Measurements from ENCODE around the gene ADAP1.

The ADAP1 gene

DNA sequence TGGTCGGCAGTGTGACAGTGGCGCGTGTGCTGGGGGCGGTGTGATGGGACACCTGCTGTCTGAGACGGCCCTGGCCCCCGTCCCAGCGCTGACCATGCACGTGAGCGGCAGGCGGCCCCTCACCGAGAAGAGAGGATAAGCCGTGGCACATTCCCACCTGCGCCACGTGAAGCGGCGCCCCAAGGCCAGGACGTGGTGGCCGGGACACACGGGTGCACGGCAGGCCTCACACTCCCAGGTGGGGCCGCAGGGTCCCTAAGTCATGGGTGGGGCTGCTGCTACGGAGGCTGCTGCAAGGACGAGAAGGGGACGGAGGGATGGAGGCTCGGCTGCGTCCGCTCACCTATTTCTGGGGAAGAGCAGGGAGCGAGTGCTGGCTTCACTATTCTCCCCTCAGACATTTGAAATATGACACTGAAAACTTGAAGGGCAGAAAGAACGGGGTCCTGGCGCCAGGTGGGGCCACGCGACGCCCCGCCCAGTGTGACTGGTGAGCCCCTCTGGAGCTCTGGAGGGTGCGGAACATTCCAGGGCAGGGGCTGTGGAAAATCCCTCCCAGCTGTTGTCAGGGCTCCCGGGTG, 36.0 kb upstream of the ADAP1 start:
- Histone ChIP-seq H3K9me3 (ENCODE audit: insufficient read depth, low read depth, low read length) (no peaks in the 10 kb centered on the region), H3K27me3 (ENCODE audit: insufficient read depth, low read length, poor library complexity, severe bottlenecking) (no peaks in the 10 kb centered on the region), H3K36me3 (ENCODE audit: insufficient read depth, low read length) (no peaks in the 10 kb centered on the region), H3K4me3 (ENCODE audit: low read length, poor library complexity, severe bottlenecking) (no peak overlapping the region), H3K9me2 (replicated peaks; ENCODE audit: low read depth, low read length) (no peaks in the 10 kb centered on the region), H3K9ac (ENCODE audit: low read depth, low read length, poor library complexity, severe bottlenecking) (no peak overlapping the region), H3K4me1 (ENCODE audit: insufficient read depth, low read length, poor library complexity, severe bottlenecking) (peaks cover 10% of the 10 kb centered on the region), H3F3A (ENCODE audit: low read depth) (no peaks in the 10 kb centered on the region), H3K79me2 (ENCODE audit: insufficient read depth, low read length) (no peaks in the 10 kb centered on the region), H3K4me2 (ENCODE audit: low read depth, low read length, poor library complexity, severe bottlenecking) (no peak overlapping the region), H4K20me1 (ENCODE audit: insufficient read depth, low read length, poor library complexity, severe bottlenecking) (no peaks in the 10 kb centered on the region), H2AFZ (ENCODE audit: low read length) (no peak overlapping the region)
- no peak for TF ChIP-seq CTCF (conservative IDR thresholded peaks at IDR 0.05; ENCODE audit: low read length)
- TF ChIP-seq EZH2phosphoT487 (IDR thresholded peaks at IDR 0.05; ENCODE audit: borderline replicate concordance) = no peak

GRCh38 chr7:988963-989529, 34.6 kb upstream of the ADAP1 start:
- no peak for TF ChIP-seq CTCF (conservative IDR thresholded peaks at IDR 0.05; ENCODE audit: low read length)
- Histone ChIP-seq H4K20me1 (ENCODE audit: insufficient read depth, low read length, poor library complexity, severe bottlenecking) (no peaks in the 10 kb centered on the region), H3K4me1 (ENCODE audit: insufficient read depth, low read length, poor library complexity, severe bottlenecking) (peaks cover 20% of the 10 kb centered on the region), H3F3A (ENCODE audit: low read depth) (no peaks in the 10 kb centered on the region), H3K27me3 (ENCODE audit: insufficient read depth, low read length, poor library complexity, severe bottlenecking) (no peaks in the 10 kb centered on the region), H3K4me2 (ENCODE audit: low read depth, low read length, poor library complexity, severe bottlenecking) (no peak overlapping the region), H3K9me2 (replicated peaks; ENCODE audit: low read depth, low read length) (no peaks in the 10 kb centered on the region), H2AFZ (ENCODE audit: low read length) (no peak overlapping the region), H3K79me2 (ENCODE audit: insufficient read depth, low read length) (no peaks in the 10 kb centered on the region), H3K4me3 (ENCODE audit: low read length, poor library complexity, severe bottlenecking) (no peak overlapping the region), H3K9ac (ENCODE audit: low read depth, low read length, poor library complexity, severe bottlenecking) (no peak overlapping the region), H3K9me3 (ENCODE audit: insufficient read depth, low read depth, low read length) (no peaks in the 10 kb centered on the region), H3K36me3 (ENCODE audit: insufficient read depth, low read length) (no peaks in the 10 kb centered on the region)

DNA sequence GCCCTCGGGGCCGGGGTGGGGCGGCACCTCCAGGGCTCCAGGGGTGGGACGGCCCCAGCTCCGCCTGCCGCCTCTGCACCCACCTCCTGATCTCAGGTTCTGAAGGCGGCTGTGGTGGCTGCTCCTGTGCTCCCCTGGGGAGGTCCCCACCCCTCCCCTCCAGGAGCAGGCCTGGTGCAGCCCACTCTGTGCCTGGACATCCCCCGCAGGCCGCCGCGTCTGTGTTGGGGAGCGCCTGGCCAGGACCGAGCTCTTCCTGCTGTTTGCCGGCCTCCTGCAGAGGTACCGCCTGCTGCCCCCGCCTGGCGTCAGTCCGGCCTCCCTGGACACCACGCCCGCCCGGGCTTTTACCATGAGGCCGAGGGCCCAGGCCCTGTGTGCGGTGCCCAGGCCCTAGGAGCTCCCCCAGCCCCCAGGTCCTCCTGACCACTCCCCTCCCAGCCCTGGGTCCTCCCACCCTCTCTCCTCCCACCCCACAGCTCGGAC, 34.0 kb upstream of the ADAP1 start:
- Histone ChIP-seq H3K4me2 (ENCODE audit: low read depth, low read length, poor library complexity, severe bottlenecking) (no peak overlapping the region), H3K27me3 (ENCODE audit: insufficient read depth, low read length, poor library complexity, severe bottlenecking) (no peaks in the 10 kb centered on the region), H4K20me1 (ENCODE audit: insufficient read depth, low read length, poor library complexity, severe bottlenecking) (no peaks in the 10 kb centered on the region), H3F3A (ENCODE audit: low read depth) (no peaks in the 10 kb centered on the region), H3K4me1 (ENCODE audit: insufficient read depth, low read length, poor library complexity, severe bottlenecking) (peaks cover 20% of the 10 kb centered on the region), H3K79me2 (ENCODE audit: insufficient read depth, low read length) (no peaks in the 10 kb centered on the region), H2AFZ (ENCODE audit: low read length) (no peak overlapping the region), H3K36me3 (ENCODE audit: insufficient read depth, low read length) (no peaks in the 10 kb centered on the region), H3K9ac (ENCODE audit: low read depth, low read length, poor library complexity, severe bottlenecking) (no peak overlapping the region), H3K9me2 (replicated peaks; ENCODE audit: low read depth, low read length) (no peaks in the 10 kb centered on the region), H3K9me3 (ENCODE audit: insufficient read depth, low read depth, low read length) (no peaks in the 10 kb centered on the region), H3K4me3 (ENCODE audit: low read length, poor library complexity, severe bottlenecking) (no peak overlapping the region)
- no peak for TF ChIP-seq CTCF (conservative IDR thresholded peaks at IDR 0.05; ENCODE audit: low read length)
- no peak for TF ChIP-seq EZH2phosphoT487 (IDR thresholded peaks at IDR 0.05; ENCODE audit: borderline replicate concordance)

Measured in Loucy (cell line).